ENCODE data around the gene NEURL1. TPM values are rescaled to one million over a fixed set of nuclear protein-coding genes. Genes with fewer than 3 reads are reported as not detected.

NEURL1 gene
- total RNA-seq, 1 experiment from 2014 or later, result 0.10 TPM

DNA sequence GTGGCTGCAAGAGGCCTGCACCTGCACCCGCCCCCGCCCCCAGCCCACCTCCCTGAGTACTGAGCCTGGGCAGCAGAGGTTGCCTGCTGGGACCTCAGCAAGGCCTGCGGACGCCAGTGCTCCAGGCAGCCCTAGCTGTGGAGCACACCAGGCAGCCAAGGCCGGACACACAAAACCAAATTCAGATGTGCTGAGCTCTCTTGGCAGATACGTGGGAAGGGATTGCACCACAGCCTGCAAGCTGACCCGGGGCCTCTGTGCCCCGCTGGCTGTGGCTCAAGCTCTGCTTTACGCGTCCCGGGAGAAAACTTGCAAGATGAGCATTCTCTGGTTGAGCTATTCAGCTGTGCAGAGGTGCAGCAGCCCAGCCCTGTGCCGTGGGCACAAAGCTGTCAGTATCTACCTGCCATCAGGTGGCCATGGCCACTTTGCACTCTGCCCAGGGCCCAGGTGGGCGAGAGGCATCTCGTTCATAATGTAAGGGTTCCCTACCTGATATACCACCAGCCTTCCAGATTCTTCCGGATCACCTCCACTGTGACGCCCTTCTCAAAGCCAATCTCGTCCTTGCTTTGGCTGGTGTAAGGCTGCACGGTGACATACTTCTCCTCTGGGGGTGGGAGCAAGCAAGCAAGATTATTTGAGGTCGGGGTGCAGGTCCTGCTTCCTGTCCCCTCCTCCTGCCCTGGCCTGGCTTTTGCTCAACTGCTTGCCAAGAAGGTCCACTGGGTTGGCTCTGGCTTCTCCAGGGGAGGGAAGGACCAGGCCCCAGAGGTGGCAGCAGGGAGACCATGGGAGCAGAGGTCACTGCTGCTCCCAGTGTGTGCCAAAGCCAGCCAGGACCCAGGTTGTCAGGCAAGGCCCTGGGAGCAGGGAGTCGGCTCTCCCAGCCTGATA lies 123.4 kb downstream of the NEURL1 start:
- ATAC-seq, result no peak
- Histone ChIP-seq H3K4me3 (ENCODE audit: low read depth in 2 of 2, low read length in 2 of 2) (no peak overlapping the region), H3K4me1 (ENCODE audit: control insufficient read depth, insufficient read depth, low read length) (no peaks in the 10 kb centered on the region), H3K36me3 (ENCODE audit: control insufficient read depth, insufficient read depth, low read length) (no peaks in the 10 kb centered on the region), H3K9me3 (ENCODE audit: control insufficient read depth, insufficient read depth, low read depth, low read length) (no peaks in the 10 kb centered on the region), H3K27me3 (ENCODE audit: control insufficient read depth, insufficient read depth, low read length) (no peaks in the 10 kb centered on the region), H3K27ac (ENCODE audit: low read length) (no peak overlapping the region)
- TF ChIP-seq SIN3A (IDR thresholded peaks at IDR 0.05; ENCODE audit: borderline replicate concordance, insufficient read depth, low read depth, low read length), result no peak
- TF ChIP-seq POLR2AphosphoS5 (IDR thresholded peaks at IDR 0.05; ENCODE audit: low read depth, low read length), result no peak
- ChIA-PET CTCF (no interaction called here), POLR2A (no interaction called here)
- BruUV-seq (replicated peaks), result no TSS peak
- DNase-seq (ENCODE audit: low read depth, low spot score), result no peak
- intact Hi-C loops (cut with micrococcal nuclease; ENCODE audit: unreplicated experiment), result no loop called here
- in situ Hi-C loops (cut with HindIII; ENCODE audit: low pct_unique_long_range_greater_than_20kb, low sequenced_read_pairs), result no loop called here

DNA sequence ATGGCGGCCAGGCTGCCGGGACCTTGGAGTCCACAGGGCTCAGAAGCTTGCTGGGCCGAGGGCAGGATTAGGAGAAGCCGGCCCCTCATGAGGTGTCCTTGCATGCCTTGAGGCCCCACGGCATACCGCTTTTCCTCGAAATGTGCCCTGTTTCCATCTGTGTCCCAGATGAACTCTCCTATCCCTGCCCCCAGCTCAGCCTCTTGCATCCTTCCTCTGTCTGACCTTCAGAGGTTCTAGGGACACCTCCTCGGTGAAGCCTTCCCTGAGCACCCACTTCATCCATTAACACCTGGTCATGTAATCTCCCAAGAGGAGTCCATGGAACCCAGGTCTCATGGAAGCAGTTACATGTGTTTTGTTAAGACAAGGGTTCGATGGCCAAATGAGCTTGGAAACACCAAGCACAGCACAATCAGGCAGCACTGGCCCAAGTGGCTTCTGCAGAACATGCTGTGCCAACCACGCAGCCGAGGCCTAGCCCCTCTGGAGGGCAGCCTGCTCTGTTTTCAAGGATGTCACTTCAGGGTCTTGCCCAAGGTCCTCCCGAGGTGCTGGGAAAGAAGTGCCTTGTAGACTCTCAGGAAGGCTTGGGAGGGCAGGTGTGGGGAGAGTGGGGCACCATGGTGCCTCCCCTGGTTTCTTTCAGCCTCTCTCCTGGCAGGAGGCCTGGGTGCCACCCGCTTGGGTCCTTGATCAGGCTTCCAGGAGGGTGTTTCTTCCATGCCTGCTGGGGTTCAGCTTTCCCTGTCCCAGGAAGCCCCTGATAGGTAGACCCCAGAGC lies 124.3 kb downstream of the NEURL1 start:
- intact Hi-C loops (cut with micrococcal nuclease; ENCODE audit: unreplicated experiment) (no loop called here), in situ Hi-C loops (cut with HindIII; ENCODE audit: low pct_unique_long_range_greater_than_20kb, low sequenced_read_pairs) (no loop called here)
- ATAC-seq (no peak), DNase-seq (ENCODE audit: low read depth, low spot score) (no peak)
- Histone ChIP-seq H3K27ac (ENCODE audit: low read length) (no peak overlapping the region), H3K4me1 (ENCODE audit: control insufficient read depth, insufficient read depth, low read length) (no peaks in the 10 kb centered on the region), H3K9me3 (ENCODE audit: control insufficient read depth, insufficient read depth, low read depth, low read length) (no peaks in the 10 kb centered on the region), H3K27me3 (ENCODE audit: control insufficient read depth, insufficient read depth, low read length) (no peaks in the 10 kb centered on the region), H3K36me3 (ENCODE audit: control insufficient read depth, insufficient read depth, low read length) (no peaks in the 10 kb centered on the region), H3K4me3 (ENCODE audit: low read depth in 2 of 2, low read length in 2 of 2) (no peak overlapping the region)
- no TSS peak for BruUV-seq (replicated peaks)
- TF ChIP-seq, protein P1, sequence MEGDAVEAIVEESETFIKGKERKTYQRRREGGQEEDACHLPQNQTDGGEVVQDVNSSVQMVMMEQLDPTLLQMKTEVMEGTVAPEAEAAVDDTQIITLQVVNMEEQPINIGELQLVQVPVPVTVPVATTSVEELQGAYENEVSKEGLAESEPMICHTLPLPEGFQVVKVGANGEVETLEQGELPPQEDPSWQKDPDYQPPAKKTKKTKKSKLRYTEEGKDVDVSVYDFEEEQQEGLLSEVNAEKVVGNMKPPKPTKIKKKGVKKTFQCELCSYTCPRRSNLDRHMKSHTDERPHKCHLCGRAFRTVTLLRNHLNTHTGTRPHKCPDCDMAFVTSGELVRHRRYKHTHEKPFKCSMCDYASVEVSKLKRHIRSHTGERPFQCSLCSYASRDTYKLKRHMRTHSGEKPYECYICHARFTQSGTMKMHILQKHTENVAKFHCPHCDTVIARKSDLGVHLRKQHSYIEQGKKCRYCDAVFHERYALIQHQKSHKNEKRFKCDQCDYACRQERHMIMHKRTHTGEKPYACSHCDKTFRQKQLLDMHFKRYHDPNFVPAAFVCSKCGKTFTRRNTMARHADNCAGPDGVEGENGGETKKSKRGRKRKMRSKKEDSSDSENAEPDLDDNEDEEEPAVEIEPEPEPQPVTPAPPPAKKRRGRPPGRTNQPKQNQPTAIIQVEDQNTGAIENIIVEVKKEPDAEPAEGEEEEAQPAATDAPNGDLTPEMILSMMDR (IDR thresholded peaks at IDR 0.05), result no peak
- TF ChIP-seq SIN3A (IDR thresholded peaks at IDR 0.05; ENCODE audit: borderline replicate concordance, insufficient read depth, low read depth, low read length) (no peak), POLR2AphosphoS5 (IDR thresholded peaks at IDR 0.05; ENCODE audit: low read depth, low read length) (no peak), TCF7L2 (IDR thresholded peaks at IDR 0.05; ENCODE audit: low read depth, low read length) (no peak)
- TF ChIP-seq, protein P2, sequence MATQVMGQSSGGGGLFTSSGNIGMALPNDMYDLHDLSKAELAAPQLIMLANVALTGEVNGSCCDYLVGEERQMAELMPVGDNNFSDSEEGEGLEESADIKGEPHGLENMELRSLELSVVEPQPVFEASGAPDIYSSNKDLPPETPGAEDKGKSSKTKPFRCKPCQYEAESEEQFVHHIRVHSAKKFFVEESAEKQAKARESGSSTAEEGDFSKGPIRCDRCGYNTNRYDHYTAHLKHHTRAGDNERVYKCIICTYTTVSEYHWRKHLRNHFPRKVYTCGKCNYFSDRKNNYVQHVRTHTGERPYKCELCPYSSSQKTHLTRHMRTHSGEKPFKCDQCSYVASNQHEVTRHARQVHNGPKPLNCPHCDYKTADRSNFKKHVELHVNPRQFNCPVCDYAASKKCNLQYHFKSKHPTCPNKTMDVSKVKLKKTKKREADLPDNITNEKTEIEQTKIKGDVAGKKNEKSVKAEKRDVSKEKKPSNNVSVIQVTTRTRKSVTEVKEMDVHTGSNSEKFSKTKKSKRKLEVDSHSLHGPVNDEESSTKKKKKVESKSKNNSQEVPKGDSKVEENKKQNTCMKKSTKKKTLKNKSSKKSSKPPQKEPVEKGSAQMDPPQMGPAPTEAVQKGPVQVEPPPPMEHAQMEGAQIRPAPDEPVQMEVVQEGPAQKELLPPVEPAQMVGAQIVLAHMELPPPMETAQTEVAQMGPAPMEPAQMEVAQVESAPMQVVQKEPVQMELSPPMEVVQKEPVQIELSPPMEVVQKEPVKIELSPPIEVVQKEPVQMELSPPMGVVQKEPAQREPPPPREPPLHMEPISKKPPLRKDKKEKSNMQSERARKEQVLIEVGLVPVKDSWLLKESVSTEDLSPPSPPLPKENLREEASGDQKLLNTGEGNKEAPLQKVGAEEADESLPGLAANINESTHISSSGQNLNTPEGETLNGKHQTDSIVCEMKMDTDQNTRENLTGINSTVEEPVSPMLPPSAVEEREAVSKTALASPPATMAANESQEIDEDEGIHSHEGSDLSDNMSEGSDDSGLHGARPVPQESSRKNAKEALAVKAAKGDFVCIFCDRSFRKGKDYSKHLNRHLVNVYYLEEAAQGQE (IDR thresholded peaks at IDR 0.05; ENCODE audit: insufficient read depth in 1 of 2, low read depth in 2 of 2, low read length in 1 of 2), result no peak
- CTCF ChIA-PET, result no interaction called here
- POLR2A ChIA-PET, result no interaction called here
